ENCODE data around the gene SERPINA1.

The SERPINA1 gene

GRCh38 chr14:94387051-94388026, 1.1 kb downstream of the SERPINA1 start:
- Histone ChIP-seq H3K4me3 (ENCODE audit: low read depth, low read length) (no peak overlapping the region), H3K4me1 (no peaks in the 10 kb centered on the region), H3K36me3 (no peaks in the 10 kb centered on the region), H3K9me3 (no peaks in the 10 kb centered on the region), H3K27me3 (no peaks in the 10 kb centered on the region)
- TF ChIP-seq CTCF (IDR thresholded peaks at IDR 0.05; ENCODE audit: low read depth, low read length): no peak
- DNase-seq: no peak

- Histone ChIP-seq H3K4me3 (ENCODE audit: low read depth, low read length) (no peak overlapping the region), H3K9me3 (no peaks in the 10 kb centered on the region), H3K4me1 (no peaks in the 10 kb centered on the region), H3K27me3 (no peaks in the 10 kb centered on the region), H3K36me3 (no peaks in the 10 kb centered on the region)
- DNase-seq: no peak
- no peak for TF ChIP-seq CTCF (IDR thresholded peaks at IDR 0.05; ENCODE audit: low read depth, low read length)
Observed at GRCh38 chr14:94386085-94387031, 2.0 kb downstream of the SERPINA1 start.

GRCh38 chr14:94385553-94386057, 2.8 kb downstream of the SERPINA1 start:
- no peaks in the 10 kb centered on the region for H3K4me1 ChIP-seq
- no peak for DNase-seq
- no peak overlapping the region for H3K4me3 ChIP-seq (ENCODE audit: low read depth, low read length)

GRCh38 chr14:94384342-94384741, 4.1 kb downstream of the SERPINA1 start:
- H3K4me1 ChIP-seq: no peaks in the 10 kb centered on the region
- no peak overlapping the region for H3K4me3 ChIP-seq (ENCODE audit: low read depth, low read length)
- 0 out of 2 replicates have a peak, but pooled peaks cover 1% of the 10 kb centered on the region for H3K27me3 ChIP-seq
- TF ChIP-seq CTCF (IDR thresholded peaks at IDR 0.05; ENCODE audit: low read depth, low read length): no peak
- H3K36me3 ChIP-seq: no peaks in the 10 kb centered on the region
- no peak for DNase-seq
- no peaks in the 10 kb centered on the region for H3K9me3 ChIP-seq

More at GRCh38 chr14:94385553-94386057, 2.8 kb downstream of the SERPINA1 start:
- Histone ChIP-seq H3K27me3 (no peaks in the 10 kb centered on the region), H3K36me3 (no peaks in the 10 kb centered on the region), H3K9me3 (no peaks in the 10 kb centered on the region)
- TF ChIP-seq CTCF (IDR thresholded peaks at IDR 0.05; ENCODE audit: low read depth, low read length): no peak

- H3K4me1 ChIP-seq: no peaks in the 10 kb centered on the region
- no peaks in the 10 kb centered on the region for H3K9me3 ChIP-seq
- H3K4me3 ChIP-seq (ENCODE audit: low read depth, low read length): no peak overlapping the region
- DNase-seq: no peak
- TF ChIP-seq CTCF (IDR thresholded peaks at IDR 0.05; ENCODE audit: low read depth, low read length): no peak
- no peaks in the 10 kb centered on the region for H3K36me3 ChIP-seq
- 0 out of 2 replicates have a peak, but pooled peaks cover 4% of the 10 kb centered on the region for H3K27me3 ChIP-seq
Observed at GRCh38 chr14:94383777-94384176, 4.6 kb downstream of the SERPINA1 start.

All from BE2C (cell line).